Right lobe of liver (tissue), 6 donors: ENCODE results near the gene TAS2R42. TPM values are rescaled to one million over a fixed set of nuclear protein-coding genes. Genes with fewer than 3 reads are reported as not detected.

Experiments
- ATAC-seq, 4 donors: fragments of 200-7000 bp; cut with Tn5 transposase; one replicate each; pipeline ENCODE4 v1.9.1; 2020; ENCODE audit warnings: mild to moderate bottlenecking in 4 of 4, moderate library complexity in 4 of 4
- DNase-seq, 3 donors: peaks; one replicate each; pipeline ENCODE4 v3.0.0-alpha.2; 2020
- H3K27ac ChIP-seq, 3 donors: fragments of 200-600 bp; one replicate each; pipeline ENCODE4 v1.8.0; 2022
- H3K27me3 ChIP-seq, 2 donors: fragments of 200-600 bp; one replicate each; pipeline ENCODE4 v1.8.0; 2022
- H3K36me3 ChIP-seq, 4 donors: fragments of 200-600 bp; sonication (generic) in 1 of 4; one replicate each; pipeline versions ENCODE4 v1.5.1 to v1.8.0; 2017 to 2022; ENCODE audit warnings: control low read depth in 1 of 4
- H3K4me1 ChIP-seq, 4 donors: fragments of 200-600 bp; sonication (generic) in 1 of 4; one replicate each; pipeline versions ENCODE4 v1.5.1 to v1.8.0; 2017 to 2022; ENCODE audit warnings: control low read depth in 1 of 4
- H3K4me3 ChIP-seq, 3 donors: fragments of 200-600 bp; one replicate each; pipeline ENCODE4 v1.8.0; 2022
- H3K9me3 ChIP-seq, 4 donors: fragments of 200-600 bp; sonication (generic) in 1 of 4; one replicate each; pipeline versions ENCODE4 v1.5.1 to v1.8.0; 2017 to 2022; ENCODE audit warnings: control low read depth in 1 of 4
- CTCF ChIP-seq, 4 donors: fragments of 200-600 bp in 3 of 4; fragments of 450-650 bp in 1 of 4; IDR thresholded peaks; one replicate each; pipeline versions ENCODE4 v1.5.1 to v1.8.0; 2016 to 2022; ENCODE audit warnings: antibody characterized with exemption in 4 of 4, mild to moderate bottlenecking in 2 of 4
- POLR2A ChIP-seq: fragments of 450-650 bp; IDR thresholded peaks from one replicate; pipeline ENCODE4 v1.6.1; 2017; ENCODE audit warnings: antibody characterized with exemption, mild to moderate bottlenecking
- WGBS: methylation state at CpG from one replicate; pipeline ENCODE4 v1.1.6; 2018; ENCODE audit warnings: low coverage, low lambda C conversion rate; ENCODE audit not compliant: insufficient coverage; ENCODE audit errors: missing lambda C conversion rate; 5-methylcytosine and 5-hydroxymethylcytosine counted together
- intact Hi-C, 2 donors: fragments of 100-400 bp; cut with DNase I; formaldehyde crosslinking; loops; one replicate each; pipeline versions ENCODE4 v1.11.2 to v1.14.1; 2022
- total RNA-seq, 6 experiments: library from RNA; depleted of rRNA in 2 of 6; stranded (reverse); fragments of >200 nt in 2 of 6; fragmentation: NEBNext Ultra II Directional in 3 of 6; extraction: Animal tissue kit (Norgen Biotek cat#: 25700) in 3 of 6; gene quantifications; one replicate each; pipeline versions ENCODE4 v1.1.0 to v1.2.4, GENCODE V29; 2016 to 2023
- donor health status: DM: no; HTN: yes; CAD: no.
- donor health status: DM: no; HTN: no; CAD: no.
- donor health status: DM: no; HTN: no; CAD: no.
- donor health status: DM: no; HTN: yes; CAD: no.
- donor health status: DM: no; HTN: yes; CAD: no.

The TAS2R42 gene
- total RNA-seq, 6 experiments from 2014 or later, result not detected

GRCh38 chr12:11143352-11143751 is 43.4 kb downstream of the TAS2R42 start:
- TF ChIP-seq POLR2A, result no peak
- TF ChIP-seq CTCF (IDR thresholded peaks at IDR 0.05), result no peak
- H3K4me1 ChIP-seq, result no peaks in the 10 kb centered on the region
- 64% methylated on average over 2 of the region's 2 CpGs for WGBS
- no peaks in the 10 kb centered on the region for H3K9me3 ChIP-seq
- no peak for DNase-seq
- H3K4me3 ChIP-seq, result no peak overlapping the region
- H3K27me3 ChIP-seq, result no peaks in the 10 kb centered on the region
- intact Hi-C loops, result no loop called here
- no peaks in the 10 kb centered on the region for H3K36me3 ChIP-seq
- ATAC-seq, result no peak
- H3K27ac ChIP-seq, result no peak overlapping the region

GRCh38 chr12:11136075-11136474 is 50.7 kb downstream of the TAS2R42 start:
- H3K9me3 ChIP-seq, result no peaks in the 10 kb centered on the region
- H3K4me3 ChIP-seq, result no peak overlapping the region
- DNase-seq, result no peak
- whole genome bisulfite sequencing, result 53% methylated on average over 2 of the region's 2 CpGs
- intact Hi-C loops, result no loop called here
- no peak overlapping the region for H3K27ac ChIP-seq
- TF ChIP-seq POLR2A (no peak), CTCF (IDR thresholded peaks at IDR 0.05) (no peak)
- H3K4me1 ChIP-seq, result no peaks in the 10 kb centered on the region
- H3K36me3 ChIP-seq, result no peaks in the 10 kb centered on the region
- ATAC-seq, result no peak
- H3K27me3 ChIP-seq, result no peaks in the 10 kb centered on the region

Other genes with a start within 250 kb of the TAS2R42 start
- 1 to 10 TPM in 3 of 6 experiments, under 1 TPM in 3; 0.81 to 4.2 (median 1.6) TPM for gene TAS2R14, start 247.7 kb downstream of the TAS2R42 start, total RNA-seq
- gene TAS2R50, start 200.0 kb downstream of the TAS2R42 start, total RNA-seq, result 1 to 10 TPM in 2 of 6 experiments, under 1 TPM in 4; 0.60 to 1.7 (median 0.78) TPM
- 1 to 10 TPM in 4 of 6 experiments, under 1 TPM in 2; 0.46 to 3.0 (median 1.6) TPM for gene TAS2R20, start 188.6 kb downstream of the TAS2R42 start, total RNA-seq
- 1 to 10 TPM; 1.1 to 3.8 (median 1.8) TPM for gene TAS2R19, start 164.3 kb downstream of the TAS2R42 start, total RNA-seq
- gene TAS2R31, start 155.5 kb downstream of the TAS2R42 start, total RNA-seq, result 1 to 10 TPM in 5 of 6 experiments, under 1 TPM in 1; 0.95 to 4.9 (median 2.3) TPM
- 1 to 10 TPM in 3 of 6 experiments, under 1 TPM in 3; 0.51 to 2.6 (median 0.88) TPM for gene TAS2R46, start 124.6 kb downstream of the TAS2R42 start, total RNA-seq
- 1 to 10 TPM in 2 of 6 experiments, under 1 TPM in 3, not detected in 1; 0.37 to 2.8 (median 0.49) TPM for gene TAS2R43, start 94.6 kb downstream of the TAS2R42 start, total RNA-seq
- gene TAS2R30, start 52.3 kb downstream of the TAS2R42 start, total RNA-seq, result 1 to 10 TPM; 1.2 to 5.1 (median 2.0) TPM
- gene SMIM10L1, start 15.7 kb downstream of the TAS2R42 start, total RNA-seq, result 1 to 10 TPM; 5.4 to 9.4 (median 6.3) TPM
- gene PRB3, start 82.8 kb upstream of the TAS2R42 start, total RNA-seq, result not detected
- gene PRB4, start 123.5 kb upstream of the TAS2R42 start, total RNA-seq, result not detected
- gene PRB2, start 208.6 kb upstream of the TAS2R42 start, total RNA-seq, result not detected